Keratinocyte (primary cell): ENCODE data around the gene EN2.

Source experiments
- EZH2 ChIP-seq: IDR thresholded peaks from one replicate; pipeline ENCODE4 v1.6.1; 2012; ENCODE audit warnings: inconsistent platforms, mild to moderate bottlenecking, low read length, moderate library complexity
- TF ChIP-seq, protein P1 (sequence below), 3 experiments: IDR thresholded peaks in 1 of 3; conservative IDR thresholded peaks in 1 of 3; optimal IDR thresholded peaks in 1 of 3; 2 replicates in 2 of 3; 3 replicates in 1 of 3; pipeline versions ENCODE3 to v1.5.1; 2011; ENCODE audit warnings: low read length in 3 of 3, mild to moderate bottlenecking in 3 of 3, moderate library complexity in 2 of 3, control low read depth in 1 of 3, inconsistent platforms in 1 of 3; ENCODE audit not compliant: insufficient read depth in 2 of 3; ENCODE audit errors: extremely low read depth in 1 of 3

DNA sequence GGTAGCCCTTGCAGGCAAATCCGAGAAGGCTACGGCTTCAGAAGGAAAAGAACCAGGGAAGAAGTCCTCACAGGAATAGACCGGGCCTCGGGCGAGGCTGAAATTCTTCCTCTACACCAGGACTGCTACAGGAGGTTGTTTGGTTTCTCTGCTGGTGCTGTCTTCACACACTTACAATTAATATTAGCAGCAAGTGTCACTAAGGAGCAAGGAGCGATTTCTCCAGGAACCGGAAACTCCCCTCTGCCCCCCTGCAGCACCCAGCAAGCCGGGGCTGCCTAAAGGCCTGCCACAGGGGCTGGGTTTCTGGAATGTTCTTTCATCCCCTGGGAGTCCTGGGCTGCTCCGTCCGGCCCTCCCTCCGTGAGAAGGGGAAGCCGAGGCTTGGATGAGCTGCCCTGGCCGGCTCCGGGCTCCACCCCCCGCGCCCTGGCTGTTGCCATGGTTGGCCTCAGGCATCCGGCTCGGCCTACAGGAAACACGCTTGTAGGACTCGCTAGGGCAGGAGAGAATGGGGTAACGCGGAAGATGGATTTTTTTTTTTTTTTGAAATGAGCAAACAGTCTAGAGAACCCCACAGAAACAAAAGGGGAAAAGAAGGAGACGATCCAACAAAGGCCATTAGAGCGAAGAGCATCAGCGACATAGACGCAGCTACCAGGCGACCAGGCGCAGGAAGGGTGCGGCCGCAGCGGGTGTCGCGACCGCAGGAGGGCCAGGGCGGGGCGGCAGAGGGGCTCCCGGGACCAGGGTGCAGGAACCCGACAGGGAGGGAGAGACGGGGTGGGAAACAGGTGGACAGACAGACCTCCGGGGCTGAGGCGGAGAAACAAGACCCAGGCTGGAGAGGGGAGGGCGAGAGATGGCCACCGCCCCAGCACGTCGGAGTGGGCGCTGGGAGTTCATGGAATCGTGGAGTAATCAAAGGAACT is 33.0 kb downstream of the EN2 start:
- TF ChIP-seq EZH2 = no peak
- TF ChIP-seq, protein P1, sequence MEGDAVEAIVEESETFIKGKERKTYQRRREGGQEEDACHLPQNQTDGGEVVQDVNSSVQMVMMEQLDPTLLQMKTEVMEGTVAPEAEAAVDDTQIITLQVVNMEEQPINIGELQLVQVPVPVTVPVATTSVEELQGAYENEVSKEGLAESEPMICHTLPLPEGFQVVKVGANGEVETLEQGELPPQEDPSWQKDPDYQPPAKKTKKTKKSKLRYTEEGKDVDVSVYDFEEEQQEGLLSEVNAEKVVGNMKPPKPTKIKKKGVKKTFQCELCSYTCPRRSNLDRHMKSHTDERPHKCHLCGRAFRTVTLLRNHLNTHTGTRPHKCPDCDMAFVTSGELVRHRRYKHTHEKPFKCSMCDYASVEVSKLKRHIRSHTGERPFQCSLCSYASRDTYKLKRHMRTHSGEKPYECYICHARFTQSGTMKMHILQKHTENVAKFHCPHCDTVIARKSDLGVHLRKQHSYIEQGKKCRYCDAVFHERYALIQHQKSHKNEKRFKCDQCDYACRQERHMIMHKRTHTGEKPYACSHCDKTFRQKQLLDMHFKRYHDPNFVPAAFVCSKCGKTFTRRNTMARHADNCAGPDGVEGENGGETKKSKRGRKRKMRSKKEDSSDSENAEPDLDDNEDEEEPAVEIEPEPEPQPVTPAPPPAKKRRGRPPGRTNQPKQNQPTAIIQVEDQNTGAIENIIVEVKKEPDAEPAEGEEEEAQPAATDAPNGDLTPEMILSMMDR (optimal IDR thresholded peaks at IDR 0.05 in 1 of 3, IDR thresholded peaks at IDR 0.05 in 1 of 3, conservative IDR thresholded peaks at IDR 0.05 in 1 of 3; ENCODE audit: extremely low read depth in 1 of 3, insufficient read depth in 2 of 3, low read length in 3 of 3) = no peak
